Left ventricle myocardium inferior (tissue), 1 donor: ENCODE measurements around the gene GSE1. TPM values are rescaled to one million over a fixed set of nuclear protein-coding genes. Genes with fewer than 3 reads are reported as not detected.

ENCODE experiments used
- DNase-seq: peaks from one replicate; pipeline ENCODE4 v3.0.0-alpha.2; 2020
- H3K27ac ChIP-seq: fragments of 200-600 bp; replicated peaks from 2 replicates; pipeline ENCODE4 v1.8.0; 2021
- H3K27me3 ChIP-seq: fragments of 200-600 bp; 2 replicates; pipeline ENCODE4 v1.8.0; 2021; ENCODE audit warnings: low read depth
- H3K36me3 ChIP-seq: fragments of 200-600 bp; 2 replicates; pipeline ENCODE4 v1.8.0; 2021
- H3K4me1 ChIP-seq: fragments of 200-600 bp; 2 replicates; pipeline ENCODE4 v1.8.0; 2021
- H3K4me3 ChIP-seq: fragments of 200-600 bp; 2 replicates; pipeline ENCODE4 v1.8.0; 2021; ENCODE audit warnings: mild to moderate bottlenecking, moderate library complexity
- H3K9me3 ChIP-seq: fragments of 200-600 bp; replicated peaks from 2 replicates; pipeline ENCODE4 v1.8.0; 2021
- CTCF ChIP-seq: fragments of 200-600 bp; IDR thresholded peaks from 2 replicates; pipeline ENCODE4 v1.8.0; 2021; ENCODE audit warnings: antibody characterized with exemption, mild to moderate bottlenecking, borderline replicate concordance
- intact Hi-C: fragments of 100-400 bp; cut with micrococcal nuclease; formaldehyde crosslinking; loops from one replicate; pipeline ENCODE4 v1.11.0; 2022
- total RNA-seq: library from RNA; stranded (reverse); fragmentation: NEBNext Ultra II Directional; extraction: Animal tissue kit (Norgen Biotek cat#: 25700); gene quantifications from one replicate; pipeline ENCODE4 v1.2.1, GENCODE V29; 2021
- donor health status: DM: no; HTN: yes; CAD: no; lungs with severe emphysema.

Gene GSE1
- total RNA-seq, 1 donor from 2014 or later, result 34.2 TPM

DNA sequence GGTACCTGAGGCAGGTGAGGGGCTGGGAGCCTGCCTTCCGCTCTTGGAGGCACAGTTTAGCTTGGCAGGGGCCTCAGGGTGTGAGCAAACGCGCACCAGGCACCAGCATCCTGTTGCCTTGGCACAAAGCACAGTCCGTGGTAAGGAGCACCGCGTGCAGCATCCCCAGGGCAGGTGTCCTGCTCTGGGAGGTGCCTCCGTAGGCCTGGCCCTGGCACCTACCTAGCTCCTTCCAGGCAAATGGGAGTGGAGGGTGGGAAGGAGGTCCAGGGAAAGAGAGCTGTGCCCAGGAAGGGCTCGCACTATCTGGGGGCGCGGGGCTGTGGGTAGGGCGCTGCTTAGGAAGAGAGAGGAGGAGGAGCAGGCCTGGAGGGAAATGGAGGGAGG lies 3.1 kb upstream of the GSE1 start:
- Histone ChIP-seq H3K4me3 (peak overlapping the region; percentile 82), H3K4me1 (peaks cover 64% of the 10 kb centered on the region), H3K27me3 (no peaks in the 10 kb centered on the region), H3K27ac (no peak overlapping the region), H3K9me3 (no peaks in the 10 kb centered on the region), H3K36me3 (no peaks in the 10 kb centered on the region)
- intact Hi-C loops, result no loop called here
- TF ChIP-seq CTCF, result no peak
- DNase-seq, result no peak

DNA sequence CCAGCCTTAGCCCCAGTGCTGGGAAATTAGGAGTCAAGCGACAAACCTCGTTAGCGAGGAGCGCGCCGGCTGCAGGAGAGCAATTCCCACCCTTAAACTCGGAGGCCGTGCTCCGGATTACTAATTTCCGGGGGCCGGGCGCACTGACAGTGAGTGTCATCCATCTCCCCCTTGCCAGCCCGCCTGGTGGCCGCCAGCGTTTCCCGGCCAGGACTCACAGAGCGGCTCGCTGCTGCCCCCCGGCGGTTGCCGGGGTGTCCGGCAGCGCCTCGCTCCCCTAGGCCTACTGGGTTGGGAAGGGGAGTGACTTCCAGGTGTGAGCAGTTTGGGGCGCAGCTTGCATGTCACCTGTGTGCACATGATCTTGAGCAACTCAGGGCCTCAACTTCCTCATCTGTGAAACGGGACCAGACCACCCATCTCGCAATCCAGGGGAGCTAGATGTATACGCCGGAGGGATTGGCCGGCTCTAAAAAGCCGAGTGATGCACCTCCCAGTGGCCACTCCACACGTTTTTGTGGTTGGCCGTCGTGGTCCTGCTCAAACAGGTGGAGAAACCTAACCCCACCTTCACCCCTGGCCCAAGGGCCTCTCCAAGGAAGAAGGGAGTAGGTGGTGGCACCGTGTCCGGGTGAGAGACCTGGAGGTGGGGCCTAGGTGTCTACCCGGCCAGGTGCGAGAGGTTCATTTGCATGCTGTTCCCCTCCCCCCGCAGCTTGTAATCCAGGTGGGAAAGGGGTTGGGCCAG lies 2.5 kb upstream of the GSE1 start:
- peak; percentile 97 for TF ChIP-seq CTCF
- peak overlapping the region; percentile 96 for H3K27ac ChIP-seq
- DNase-seq, result peak; percentile 82
- no peaks in the 10 kb centered on the region for H3K27me3 ChIP-seq
- H3K9me3 ChIP-seq, result no peaks in the 10 kb centered on the region
- peaks cover 70% of the 10 kb centered on the region for H3K4me1 ChIP-seq
- peak overlapping the region; percentile 82 for H3K4me3 ChIP-seq
- no peaks in the 10 kb centered on the region for H3K36me3 ChIP-seq
- intact Hi-C loops, result no loop called here

- Histone ChIP-seq H3K27me3 (no peaks in the 10 kb centered on the region), H3K4me1 (peaks cover 75% of the 10 kb centered on the region), H3K36me3 (no peaks in the 10 kb centered on the region), H3K27ac (peak overlapping the region; percentile 96), H3K9me3 (no peaks in the 10 kb centered on the region), H3K4me3 (peak overlapping the region; percentile 82)
- TF ChIP-seq CTCF, result no peak
- intact Hi-C loops, result no loop called here
- no peak for DNase-seq
Observed at GRCh38 chr16:85611194-85611443, 2.0 kb upstream of the GSE1 start.

DNA sequence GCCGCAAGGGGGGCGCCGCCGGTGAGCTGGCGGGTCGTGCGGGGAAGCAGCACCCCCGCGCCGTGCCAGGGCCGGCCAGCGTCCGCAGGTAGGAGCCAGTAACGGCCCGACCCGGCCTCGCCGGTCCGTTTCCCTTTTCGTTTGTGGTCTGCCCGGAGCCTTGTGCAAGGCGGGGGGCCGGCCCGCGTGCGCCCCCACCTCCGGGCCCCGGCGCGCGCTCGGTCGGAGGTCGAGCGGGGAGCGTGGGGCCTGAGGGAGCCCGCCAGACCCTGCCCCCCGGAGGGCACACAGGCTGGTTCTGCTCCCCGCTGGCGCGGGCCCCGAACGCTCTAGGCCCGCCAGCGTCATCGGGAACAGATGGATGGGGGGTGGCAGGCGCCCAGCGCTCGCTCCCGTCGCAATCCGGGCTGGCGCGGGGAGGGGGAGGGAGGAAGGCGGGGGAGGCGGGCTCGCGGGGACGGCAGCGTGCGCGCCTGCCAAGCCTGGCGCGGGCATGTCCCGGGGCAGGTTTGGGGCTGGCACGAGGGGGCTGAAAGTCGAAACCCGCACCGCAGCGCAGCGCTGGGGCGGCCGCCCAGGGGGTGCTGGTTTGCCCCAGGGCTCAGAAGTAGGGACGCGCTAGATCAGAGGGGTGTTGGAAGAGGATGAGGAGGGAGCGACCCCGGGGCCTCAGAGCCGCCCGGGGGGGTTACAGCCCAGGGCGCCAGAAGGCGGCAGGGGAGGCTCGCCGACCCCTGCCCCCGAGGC lies 1.5 kb upstream of the GSE1 start:
- peaks cover 79% of the 10 kb centered on the region for H3K4me1 ChIP-seq
- H3K27ac ChIP-seq, result peak overlapping the region; percentile 96
- intact Hi-C loops, result no loop called here
- no peak for TF ChIP-seq CTCF
- no peaks in the 10 kb centered on the region for H3K9me3 ChIP-seq
- peak overlapping the region; percentile 82 for H3K4me3 ChIP-seq
- peak; percentile 87 for DNase-seq
- H3K27me3 ChIP-seq, result no peaks in the 10 kb centered on the region
- H3K36me3 ChIP-seq, result no peaks in the 10 kb centered on the region

DNA sequence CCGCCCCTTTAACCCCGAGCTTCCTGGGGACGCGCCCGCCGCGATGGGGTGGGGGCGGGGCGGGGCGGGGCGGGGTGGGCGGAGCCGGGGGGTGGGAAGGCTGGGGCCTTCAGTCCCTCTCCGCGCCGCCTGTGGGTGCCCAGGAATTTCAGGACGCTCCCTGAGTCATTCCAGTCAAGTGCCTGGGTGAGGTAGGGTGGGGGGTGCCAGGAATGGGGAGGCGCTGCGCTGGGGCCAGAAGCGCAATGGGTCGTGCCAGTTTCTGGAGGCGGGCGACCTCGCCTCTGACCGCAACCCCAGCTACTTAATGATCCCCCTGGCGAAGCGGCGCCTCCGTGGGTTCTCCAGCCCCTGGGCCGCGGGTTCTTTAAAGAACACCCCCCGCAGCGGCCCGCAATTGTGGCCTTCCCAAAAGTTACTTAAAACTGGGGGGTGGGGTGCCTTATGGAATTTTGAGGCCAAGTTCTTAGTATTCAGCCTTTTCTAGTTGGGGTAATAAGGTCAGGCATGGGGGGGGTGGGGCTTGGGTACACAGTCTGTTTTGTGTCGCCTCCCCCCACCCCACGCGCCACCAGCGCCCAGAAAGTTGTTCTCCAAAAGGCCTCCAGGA lies 826 bp upstream of the GSE1 start:
- Histone ChIP-seq H3K27ac (peak overlapping the region; percentile 96), H3K9me3 (no peaks in the 10 kb centered on the region), H3K27me3 (no peaks in the 10 kb centered on the region), H3K4me3 (peak overlapping the region; percentile 82), H3K4me1 (peaks cover 79% of the 10 kb centered on the region), H3K36me3 (no peaks in the 10 kb centered on the region)
- no peak for TF ChIP-seq CTCF
- peak; percentile 80 for DNase-seq
- intact Hi-C loops, result no loop called here
